IMR-90 (cell line): ENCODE measurements around the gene PSMA1.

Experiments
- CEBPB ChIP-seq: IDR thresholded peaks from 2 replicates; pipeline ENCODE4 v1.6.1; 2012; ENCODE audit warnings: low read depth, low read length, improper control_type of control experiment
- CHD1 ChIP-seq: IDR thresholded peaks from 2 replicates; pipeline ENCODE4 v1.6.1; 2012; ENCODE audit warnings: low read depth, low read length, improper control_type of control experiment
- FOS ChIP-seq: fragments of 150-350 bp; IDR thresholded peaks from 2 replicates; pipeline ENCODE4 v1.6.1; 2016; ENCODE audit warnings: low read depth, low read length
- MAFK ChIP-seq: IDR thresholded peaks from 2 replicates; pipeline ENCODE4 v1.6.1; 2012; ENCODE audit warnings: low read depth, low read length, improper control_type of control experiment
- MAZ ChIP-seq: IDR thresholded peaks from 2 replicates; pipeline ENCODE4 v1.6.1; 2012; ENCODE audit warnings: low read depth, mild to moderate bottlenecking, low read length, improper control_type of control experiment, moderate library complexity, borderline replicate concordance
- MXI1 ChIP-seq: IDR thresholded peaks from 2 replicates; pipeline ENCODE4 v1.6.1; 2012; ENCODE audit warnings: low read depth, mild to moderate bottlenecking, low read length, moderate library complexity, borderline replicate concordance
- NFE2L2 ChIP-seq: fragments of 150-350 bp; IDR thresholded peaks from 2 replicates; pipeline ENCODE4 v1.6.1; 2016; ENCODE audit warnings: low read depth, mild to moderate bottlenecking, low read length
- POLR2A ChIP-seq: IDR thresholded peaks from 2 replicates; pipeline ENCODE4 v1.6.1; 2012; ENCODE audit warnings: mild to moderate bottlenecking, low read depth, low read length
- RAD21 ChIP-seq: IDR thresholded peaks from 2 replicates; pipeline ENCODE4 v1.6.1; 2012; ENCODE audit warnings: low read length, improper control_type of control experiment
- RCOR1 ChIP-seq: IDR thresholded peaks from 2 replicates; pipeline ENCODE4 v1.6.1; 2012; ENCODE audit warnings: mild to moderate bottlenecking, low read length, improper control_type of control experiment; ENCODE audit not compliant: insufficient replicate concordance
- RFX5 ChIP-seq: IDR thresholded peaks from 2 replicates; pipeline ENCODE4 v1.8.0; 2012; ENCODE audit warnings: low read depth, mild to moderate bottlenecking, low read length, moderate library complexity
- SMC3 ChIP-seq: fragments of 150-350 bp; IDR thresholded peaks from 2 replicates; pipeline ENCODE4 v1.6.1; 2016; ENCODE audit warnings: low read depth, mild to moderate bottlenecking, antibody characterized with exemption, low read length, moderate library complexity
- TF ChIP-seq, protein P1 (sequence below): conservative IDR thresholded peaks from 2 replicates; pipeline ENCODE4 v1.5.1; 2012; ENCODE audit warnings: mild to moderate bottlenecking, low read depth, low read length, improper control_type of control experiment
- TF ChIP-seq, protein P2 (sequence below): fragments of 150-350 bp; IDR thresholded peaks from 2 replicates; pipeline ENCODE4 v1.6.1; 2017; ENCODE audit warnings: mild to moderate bottlenecking, antibody characterized with exemption, low read length, low read depth

DNA sequence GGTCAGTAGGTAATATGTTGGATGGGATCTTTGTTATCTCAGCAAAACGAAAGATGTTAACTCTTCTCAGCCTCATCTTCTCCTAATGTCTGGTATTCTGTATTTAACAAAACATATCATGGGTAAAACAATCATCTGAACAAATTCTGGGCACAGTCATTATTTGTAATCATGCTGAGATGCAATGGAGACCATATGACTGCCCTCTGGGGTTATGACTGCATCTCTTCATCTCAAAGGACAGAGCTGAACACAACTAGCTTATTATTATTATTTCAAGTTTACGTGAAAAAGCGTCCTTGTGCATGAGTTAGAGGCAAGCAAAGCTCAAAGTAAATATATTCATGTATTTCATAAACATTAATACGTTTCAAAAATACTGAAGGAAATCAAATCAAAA, 29.7 kb upstream of the PSMA1 start:
- TF ChIP-seq, protein P1, sequence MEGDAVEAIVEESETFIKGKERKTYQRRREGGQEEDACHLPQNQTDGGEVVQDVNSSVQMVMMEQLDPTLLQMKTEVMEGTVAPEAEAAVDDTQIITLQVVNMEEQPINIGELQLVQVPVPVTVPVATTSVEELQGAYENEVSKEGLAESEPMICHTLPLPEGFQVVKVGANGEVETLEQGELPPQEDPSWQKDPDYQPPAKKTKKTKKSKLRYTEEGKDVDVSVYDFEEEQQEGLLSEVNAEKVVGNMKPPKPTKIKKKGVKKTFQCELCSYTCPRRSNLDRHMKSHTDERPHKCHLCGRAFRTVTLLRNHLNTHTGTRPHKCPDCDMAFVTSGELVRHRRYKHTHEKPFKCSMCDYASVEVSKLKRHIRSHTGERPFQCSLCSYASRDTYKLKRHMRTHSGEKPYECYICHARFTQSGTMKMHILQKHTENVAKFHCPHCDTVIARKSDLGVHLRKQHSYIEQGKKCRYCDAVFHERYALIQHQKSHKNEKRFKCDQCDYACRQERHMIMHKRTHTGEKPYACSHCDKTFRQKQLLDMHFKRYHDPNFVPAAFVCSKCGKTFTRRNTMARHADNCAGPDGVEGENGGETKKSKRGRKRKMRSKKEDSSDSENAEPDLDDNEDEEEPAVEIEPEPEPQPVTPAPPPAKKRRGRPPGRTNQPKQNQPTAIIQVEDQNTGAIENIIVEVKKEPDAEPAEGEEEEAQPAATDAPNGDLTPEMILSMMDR = no peak
- TF ChIP-seq MAZ = no peak
- TF ChIP-seq RAD21 = no peak
- TF ChIP-seq POLR2A = no peak
- no peak for TF ChIP-seq RCOR1
- TF ChIP-seq, protein P2, sequence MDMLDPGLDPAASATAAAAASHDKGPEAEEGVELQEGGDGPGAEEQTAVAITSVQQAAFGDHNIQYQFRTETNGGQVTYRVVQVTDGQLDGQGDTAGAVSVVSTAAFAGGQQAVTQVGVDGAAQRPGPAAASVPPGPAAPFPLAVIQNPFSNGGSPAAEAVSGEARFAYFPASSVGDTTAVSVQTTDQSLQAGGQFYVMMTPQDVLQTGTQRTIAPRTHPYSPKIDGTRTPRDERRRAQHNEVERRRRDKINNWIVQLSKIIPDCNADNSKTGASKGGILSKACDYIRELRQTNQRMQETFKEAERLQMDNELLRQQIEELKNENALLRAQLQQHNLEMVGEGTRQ = no peak
- no peak for TF ChIP-seq MXI1
- no peak for TF ChIP-seq CEBPB
- TF ChIP-seq NFE2L2 = no peak
- no peak for TF ChIP-seq FOS
- TF ChIP-seq RFX5 = no peak
- no peak for TF ChIP-seq CHD1
- TF ChIP-seq SMC3 = no peak
- TF ChIP-seq MAFK = no peak
